ENCODE data around the gene FADD.

Gene FADD

DNA sequence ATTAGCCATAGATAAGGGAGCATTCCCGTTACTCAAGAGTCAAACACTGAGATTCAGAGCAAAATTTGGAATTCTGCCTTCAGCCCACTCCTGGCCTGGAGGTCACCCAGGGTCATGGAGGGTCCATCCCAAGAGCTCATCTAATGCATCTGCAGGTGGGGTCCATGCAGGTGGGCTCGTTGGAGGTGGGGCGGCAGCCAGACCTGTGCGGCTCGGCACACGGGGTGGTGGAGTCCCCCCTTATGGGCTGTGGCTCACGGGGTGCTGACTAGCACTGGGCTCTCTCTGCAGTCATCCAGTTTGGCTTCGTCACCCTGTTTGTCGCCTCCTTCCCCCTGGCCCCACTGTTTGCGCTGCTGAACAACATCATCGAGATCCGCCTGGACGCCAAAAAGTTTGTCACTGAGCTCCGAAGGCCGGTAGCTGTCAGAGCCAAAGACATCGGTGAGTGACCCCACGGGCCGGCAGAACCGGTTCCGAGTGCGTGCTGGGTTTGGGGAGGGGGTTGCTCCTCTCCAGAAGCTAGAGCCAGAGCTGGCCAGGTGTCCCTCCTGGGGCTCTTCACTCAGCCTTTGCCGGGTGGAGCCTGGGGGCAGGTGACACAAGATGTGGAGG is 32.4 kb upstream of the FADD start:
- H3K4me3 ChIP-seq (ENCODE audit: low read depth, low read length), result no peak overlapping the region
- TF ChIP-seq, protein P1, sequence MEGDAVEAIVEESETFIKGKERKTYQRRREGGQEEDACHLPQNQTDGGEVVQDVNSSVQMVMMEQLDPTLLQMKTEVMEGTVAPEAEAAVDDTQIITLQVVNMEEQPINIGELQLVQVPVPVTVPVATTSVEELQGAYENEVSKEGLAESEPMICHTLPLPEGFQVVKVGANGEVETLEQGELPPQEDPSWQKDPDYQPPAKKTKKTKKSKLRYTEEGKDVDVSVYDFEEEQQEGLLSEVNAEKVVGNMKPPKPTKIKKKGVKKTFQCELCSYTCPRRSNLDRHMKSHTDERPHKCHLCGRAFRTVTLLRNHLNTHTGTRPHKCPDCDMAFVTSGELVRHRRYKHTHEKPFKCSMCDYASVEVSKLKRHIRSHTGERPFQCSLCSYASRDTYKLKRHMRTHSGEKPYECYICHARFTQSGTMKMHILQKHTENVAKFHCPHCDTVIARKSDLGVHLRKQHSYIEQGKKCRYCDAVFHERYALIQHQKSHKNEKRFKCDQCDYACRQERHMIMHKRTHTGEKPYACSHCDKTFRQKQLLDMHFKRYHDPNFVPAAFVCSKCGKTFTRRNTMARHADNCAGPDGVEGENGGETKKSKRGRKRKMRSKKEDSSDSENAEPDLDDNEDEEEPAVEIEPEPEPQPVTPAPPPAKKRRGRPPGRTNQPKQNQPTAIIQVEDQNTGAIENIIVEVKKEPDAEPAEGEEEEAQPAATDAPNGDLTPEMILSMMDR (IDR thresholded peaks at IDR 0.05; ENCODE audit: borderline replicate concordance, insufficient read depth, low read depth, low read length), result no peak

DNA sequence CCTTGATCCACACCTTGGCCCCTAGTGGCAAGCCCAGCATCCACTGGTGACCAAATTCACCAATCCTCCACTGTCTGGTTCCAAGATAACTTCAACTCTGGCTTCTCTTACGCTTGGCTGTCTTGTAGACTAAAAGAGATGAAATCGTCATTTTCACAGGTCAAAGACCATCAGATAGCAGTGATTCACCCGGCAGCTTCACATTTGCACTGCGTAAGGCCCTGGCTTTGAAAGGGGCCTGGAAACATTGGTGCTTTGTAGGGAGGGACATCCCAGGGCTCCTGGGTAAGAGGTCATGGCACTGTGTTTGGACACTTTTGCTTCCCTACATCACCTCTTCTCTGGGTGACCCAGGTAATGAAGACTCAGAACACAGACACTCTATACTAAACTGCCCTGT is 30.1 kb upstream of the FADD start:
- no peak overlapping the region for H3K4me3 ChIP-seq (ENCODE audit: low read depth, low read length)
- TF ChIP-seq, protein P1 (IDR thresholded peaks at IDR 0.05; ENCODE audit: borderline replicate concordance, insufficient read depth, low read depth, low read length), result no peak

DNA sequence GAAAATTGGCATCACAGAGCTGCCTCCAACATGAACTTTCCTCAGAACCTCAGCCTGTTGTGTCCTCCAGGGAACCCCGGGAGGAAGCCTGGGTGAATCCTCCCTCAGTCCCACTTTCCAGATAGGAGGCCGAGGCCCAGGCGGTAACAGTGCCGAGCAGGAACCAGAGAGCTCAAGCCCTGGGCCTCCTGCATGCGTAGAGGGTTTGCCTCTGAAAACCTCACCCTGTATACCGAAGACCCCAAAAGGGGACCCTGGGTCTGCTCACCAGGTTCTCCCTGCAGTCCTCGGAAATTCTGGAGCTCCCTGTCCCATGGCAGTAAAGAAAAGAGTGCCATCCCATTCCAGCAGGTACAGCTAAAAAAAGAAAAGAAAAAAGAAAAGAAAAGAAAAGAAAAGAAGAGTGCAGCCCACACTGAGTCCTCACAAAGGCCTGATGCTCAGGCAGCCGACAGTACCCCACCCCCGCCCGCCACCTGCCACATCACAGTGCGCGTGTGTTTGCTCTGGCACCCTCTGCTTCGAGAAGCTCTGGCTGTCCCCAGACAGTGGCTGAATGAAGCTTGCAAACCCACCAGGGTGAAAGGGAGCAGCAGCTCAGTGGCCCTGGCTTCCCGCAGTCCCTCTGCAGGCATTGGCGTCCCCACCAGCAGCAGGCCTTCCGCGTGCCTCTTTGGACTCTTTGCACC is 28.4 kb upstream of the FADD start:
- no peak overlapping the region for H3K4me3 ChIP-seq (ENCODE audit: low read depth, low read length)
- TF ChIP-seq, protein P1 (IDR thresholded peaks at IDR 0.05; ENCODE audit: borderline replicate concordance, insufficient read depth, low read depth, low read length), result no peak

DNA sequence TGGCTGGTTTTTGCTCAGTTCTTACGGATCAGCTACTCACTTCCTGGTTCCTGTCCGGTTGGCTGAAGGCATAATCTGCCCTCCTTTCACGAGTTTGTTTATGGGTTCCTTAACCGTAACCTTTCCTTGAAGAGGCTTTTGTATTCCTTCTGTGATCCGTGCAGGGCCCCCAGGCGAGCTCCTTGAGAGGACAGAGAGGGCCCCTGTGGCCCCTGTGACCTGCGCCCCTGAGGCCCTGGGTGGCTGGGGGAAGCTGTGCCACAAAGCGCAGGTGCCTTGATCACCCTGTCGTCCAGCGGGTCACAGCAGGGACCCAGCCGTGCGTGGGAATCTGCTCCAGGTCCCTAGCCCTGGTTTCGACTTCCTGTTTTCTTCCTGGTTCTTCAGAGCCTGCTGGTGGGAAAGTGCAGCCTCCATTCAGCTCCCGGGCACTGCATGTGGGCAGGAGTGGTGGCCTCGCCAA is 27.8 kb upstream of the FADD start:
- H3K4me3 ChIP-seq (ENCODE audit: low read depth, low read length), result no peak overlapping the region
- TF ChIP-seq, protein P1 (IDR thresholded peaks at IDR 0.05; ENCODE audit: borderline replicate concordance, insufficient read depth, low read depth, low read length), result no peak

DNA sequence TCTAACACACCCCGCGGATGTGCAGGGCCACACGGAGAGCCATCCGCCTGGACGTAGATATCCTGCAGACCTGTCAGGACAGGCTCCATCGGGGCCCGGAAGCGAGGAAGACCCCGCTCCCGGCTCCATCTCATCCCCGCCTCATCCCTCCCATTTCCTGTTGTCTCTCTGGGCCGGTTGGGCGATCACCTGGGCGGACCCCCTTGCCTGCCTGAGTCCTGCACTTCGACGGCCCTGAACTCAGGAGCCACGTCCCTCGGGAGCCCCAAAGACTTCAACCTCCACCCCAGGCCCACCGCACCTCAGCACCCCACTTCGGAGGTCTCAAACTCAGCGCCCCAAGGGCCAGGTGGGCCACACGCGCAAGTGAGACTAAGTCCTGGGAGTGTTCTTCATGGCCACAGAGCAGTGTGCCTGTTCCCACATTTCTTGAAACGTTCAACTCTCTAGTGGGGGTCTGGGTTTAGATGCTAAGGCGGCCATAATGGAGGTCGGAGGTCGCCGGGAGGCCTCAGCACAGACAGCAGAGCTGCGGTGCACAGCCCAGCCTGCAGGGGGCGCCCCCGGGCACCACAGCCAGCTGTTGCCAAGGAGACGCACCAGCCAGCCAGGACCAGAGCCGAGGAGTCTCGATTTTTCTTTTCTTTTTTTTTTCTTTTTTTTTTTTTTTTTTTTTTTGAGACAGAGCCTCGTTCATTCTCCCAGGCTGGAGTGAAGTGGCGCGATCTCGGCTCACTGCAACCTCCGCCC is 26.0 kb upstream of the FADD start:
- H3K4me3 ChIP-seq (ENCODE audit: low read depth, low read length), result no peak overlapping the region
- TF ChIP-seq, protein P1 (IDR thresholded peaks at IDR 0.05; ENCODE audit: borderline replicate concordance, insufficient read depth, low read depth, low read length), result peak; percentile 87

DNA sequence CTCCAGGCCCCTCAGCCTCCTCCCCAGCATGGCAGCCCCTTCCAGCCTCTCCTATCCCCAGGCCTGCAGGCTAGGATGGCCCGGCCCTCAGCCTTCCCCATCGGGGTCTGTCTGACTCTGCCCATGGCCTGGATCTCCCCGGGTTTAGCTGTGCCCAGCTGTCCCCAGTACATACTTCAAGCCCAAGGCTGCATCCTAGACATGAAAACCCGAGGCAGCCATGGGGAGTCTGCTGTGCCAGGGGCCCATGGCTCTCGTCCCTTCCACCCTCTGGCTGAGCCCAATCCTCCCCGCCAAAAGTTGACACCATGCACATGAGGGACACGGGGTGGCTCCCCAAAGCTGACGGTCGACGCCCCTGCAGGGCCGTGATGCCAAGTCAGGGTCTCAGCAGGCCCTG is 22.2 kb upstream of the FADD start:
- TF ChIP-seq, protein P1 (IDR thresholded peaks at IDR 0.05; ENCODE audit: borderline replicate concordance, insufficient read depth, low read depth, low read length), result no peak
- H3K4me3 ChIP-seq (ENCODE audit: low read depth, low read length), result no peak overlapping the region
